Stimulated activated CD8-positive, alpha-beta memory T cell treated with anti-CD3 and anti-CD28 coated beads, Interleukin-15, amount 100 ng/mL, for 24 hours (primary cell): Measurements from ENCODE around the gene BANP.
A peak's percentile ranks its signal among the peaks of the same experiment; 100 is the strongest.

Source experiments
- DNase-seq: peaks from one replicate; pipeline ENCODE4 v3.0.0-alpha.2; 2020; ENCODE audit warnings: low read depth

BANP gene

GRCh38 chr16:87949071-87949744, 2.0 kb upstream of the BANP start:
- DNase-seq = no peak

- no peak for DNase-seq
These were observed 611 bp downstream of the BANP start for GRCh38 chr16:87951552-87952538.

- DNase-seq = no peak
These were observed 1.5 kb downstream of the BANP start for GRCh38 chr16:87952751-87953150.

GRCh38 chr16:87953308-87954215, 2.3 kb downstream of the BANP start:
- no peak for DNase-seq

GRCh38 chr16:87954361-87954760, 3.1 kb downstream of the BANP start:
- no peak for DNase-seq

GRCh38 chr16:87954826-87955225, 3.6 kb downstream of the BANP start:
- DNase-seq = no peak

- DNase-seq = no peak
These were observed 4.3 kb downstream of the BANP start for GRCh38 chr16:87955302-87956097.

- no peak for DNase-seq
These were observed 4.8 kb downstream of the BANP start for GRCh38 chr16:87956098-87956364.

GRCh38 chr16:87956365-87957231, 5.4 kb downstream of the BANP start:
- peak; percentile 27 for DNase-seq

GRCh38 chr16:87957296-87958094, 6.3 kb downstream of the BANP start:
- no peak for DNase-seq

- DNase-seq = no peak
These were observed 7.4 kb downstream of the BANP start for GRCh38 chr16:87958632-87959031.

GRCh38 chr16:87959391-87959990, 8.3 kb downstream of the BANP start:
- DNase-seq = no peak

GRCh38 chr16:87960296-87960695, 9.1 kb downstream of the BANP start:
- DNase-seq = no peak

- no peak for DNase-seq
These were observed 9.6 kb downstream of the BANP start for GRCh38 chr16:87960852-87961251.

GRCh38 chr16:87961623-87962022, 10.4 kb downstream of the BANP start:
- no peak for DNase-seq

- no peak for DNase-seq
These were observed 12.2 kb downstream of the BANP start for GRCh38 chr16:87963400-87963799.

GRCh38 chr16:87964049-87964659, 12.9 kb downstream of the BANP start:
- no peak for DNase-seq

- DNase-seq = no peak
These were observed 14.2 kb downstream of the BANP start for GRCh38 chr16:87965417-87965816.
